Epithelial cell of esophagus (primary cell): ENCODE results near the gene OR7A17.

Experiments used
- DNase-seq: peaks from one replicate; pipeline ENCODE4 v3.0.0; 2010; ENCODE audit warnings: low read depth
- H3K4me3 ChIP-seq: 2 replicates; pipeline ENCODE4 v1.5.1; 2011; ENCODE audit warnings: mild to moderate bottlenecking, low read length, control low read depth
- CTCF ChIP-seq: IDR thresholded peaks from 2 replicates; pipeline ENCODE4 v1.5.1; 2011; ENCODE audit warnings: low read depth, mild to moderate bottlenecking, low read length, control low read depth, inconsistent platforms; ENCODE audit not compliant: insufficient read depth; ENCODE audit errors: missing control alignments

The OR7A17 gene

GRCh38 chr19:14886032-14886431, at the start of gene OR7A17:
OR7A17 (minus strand) TSS chr19:14886132; CDS start chr19:14881355, 4,777 bp downstream.
- no peak for TF ChIP-seq CTCF
- no peak within 1 kb of the TSS for H3K4me3 ChIP-seq
- DNase-seq, result no peak

- DNase-seq, result no peak
- TF ChIP-seq CTCF, result no peak
- no peak overlapping the region for H3K4me3 ChIP-seq
Observed at GRCh38 chr19:14933506-14933905, 47.6 kb upstream of the OR7A17 start.

- no peak for DNase-seq
- no peak overlapping the region for H3K4me3 ChIP-seq
- TF ChIP-seq CTCF, result no peak
Observed at GRCh38 chr19:14916848-14917247, 30.9 kb upstream of the OR7A17 start.

- H3K4me3 ChIP-seq, result no peak overlapping the region
- DNase-seq, result no peak
- no peak for TF ChIP-seq CTCF
Observed at GRCh38 chr19:14915116-14915515, 29.2 kb upstream of the OR7A17 start.

GRCh38 chr19:14906711-14907110, 20.8 kb upstream of the OR7A17 start:
- DNase-seq, result no peak
- no peak overlapping the region for H3K4me3 ChIP-seq
- TF ChIP-seq CTCF, result no peak

GRCh38 chr19:14901675-14902260, 15.8 kb upstream of the OR7A17 start:
- no peak overlapping the region for H3K4me3 ChIP-seq
- TF ChIP-seq CTCF, result no peak
- no peak for DNase-seq
